Measurements from ENCODE around the gene TAF1C. TPM values are rescaled to one million over a fixed set of nuclear protein-coding genes. Genes with fewer than 3 reads are reported as not detected.
"Not testable (repeated sequence)": the region's sequence is repeated elsewhere in the genome, so short reads cannot be mapped to it uniquely, and the experiment has no call there.

Gene TAF1C
- total and polyA plus RNA-seq, 3 experiments from 2014 or later = 6.4 to 51.2 (median 49.9) TPM

DNA sequence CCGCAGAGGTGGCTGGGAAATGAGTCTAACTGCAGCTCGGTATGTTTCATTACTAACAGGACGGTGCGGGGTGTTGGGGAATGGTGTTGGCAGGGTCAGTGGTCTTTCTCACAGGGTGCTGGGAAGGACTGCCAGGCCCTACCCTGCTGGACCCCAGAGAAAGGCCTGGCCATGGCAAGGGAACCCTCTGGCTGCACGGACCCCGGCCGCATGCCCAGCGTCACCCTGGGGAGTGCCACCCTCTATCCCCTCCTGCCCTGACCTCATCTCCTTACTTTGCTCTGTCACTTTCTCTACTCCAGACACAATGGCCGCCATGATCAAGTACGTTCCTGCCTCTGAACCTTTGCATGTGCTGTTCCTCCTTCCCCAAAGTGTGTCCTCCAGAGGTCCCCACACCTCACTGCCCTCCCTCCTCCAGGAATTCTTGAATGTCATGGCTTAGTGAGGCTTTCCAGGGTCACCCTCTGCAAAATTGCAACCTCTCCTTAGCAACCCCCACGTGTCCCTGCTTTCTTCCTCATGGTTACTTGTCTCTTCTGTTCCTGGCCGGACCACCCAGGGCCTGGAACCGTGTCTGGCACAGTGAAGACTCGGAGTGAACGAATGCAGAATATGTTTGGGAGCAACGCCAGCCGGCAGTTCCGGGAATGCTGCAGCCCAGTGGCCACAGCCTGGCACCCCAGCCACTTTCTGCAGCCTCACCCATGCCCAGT, 19.3 kb upstream of the TAF1C start:
- Mint-ChIP-seq H3K4me1 (no peaks in the 10 kb centered on the region), H3K27ac (no peak overlapping the region), H3K4me3 (no peak overlapping the region), H3K9me3 (no peaks in the 10 kb centered on the region), H3K36me3 (no peaks in the 10 kb centered on the region), H3K27me3 (peaks cover 0 to 3% of the 10 kb centered on the region in 2 donors)
- POLR2A ChIA-PET = no interaction called here
- Histone ChIP-seq H3K4me1 (ENCODE audit: insufficient read depth, low read length) (no peaks in the 10 kb centered on the region), H3K9me3 (ENCODE audit: low read length) (no peaks in the 10 kb centered on the region), H3K27me3 (ENCODE audit: insufficient read depth, low read length, poor library complexity, severe bottlenecking) (no peaks in the 10 kb centered on the region), H3K36me3 (ENCODE audit: insufficient read depth, low read length) (no peaks in the 10 kb centered on the region), H3K27ac (ENCODE audit: low read depth, low read length) (no peak overlapping the region), H3K4me3 (ENCODE audit: low read length) (no peak overlapping the region)
- DNase-seq = no peak
- CTCF ChIA-PET = no interaction called here

DNA sequence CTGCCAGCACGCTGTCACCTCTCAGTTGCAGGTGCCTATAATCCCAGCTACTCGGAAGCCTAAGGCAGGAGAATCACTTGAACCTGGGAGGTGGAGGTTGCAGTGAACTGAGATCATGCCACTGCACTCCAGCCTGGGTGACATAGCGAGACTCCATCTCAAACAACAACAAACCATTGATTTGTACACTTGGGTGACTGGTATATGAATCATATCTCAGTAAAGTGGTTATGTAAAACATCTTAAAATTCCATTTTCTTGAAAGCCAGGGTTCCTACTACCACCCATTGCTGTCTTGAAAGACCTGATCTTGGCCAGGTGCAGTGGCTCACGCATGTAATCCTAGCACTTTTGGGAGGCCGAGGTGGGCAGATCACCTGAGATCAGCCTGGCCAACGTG, 18.3 kb upstream of the TAF1C start:
- H3K4me3 ChIP-seq (ENCODE audit: low read length); CTCF ChIA-PET; H3K9me3 Mint-ChIP-seq; H3K27me3 Mint-ChIP-seq; H3K36me3 Mint-ChIP-seq; H3K27ac Mint-ChIP-seq; DNase-seq; H3K4me1 Mint-ChIP-seq; H3K36me3 ChIP-seq (ENCODE audit: insufficient read depth, low read length); POLR2A ChIA-PET; H3K9me3 ChIP-seq (ENCODE audit: low read length); H3K27ac ChIP-seq (ENCODE audit: low read depth, low read length); H3K4me3 Mint-ChIP-seq; H3K27me3 ChIP-seq (ENCODE audit: insufficient read depth, low read length, poor library complexity, severe bottlenecking); H3K4me1 ChIP-seq (ENCODE audit: insufficient read depth, low read length): not testable (repeated sequence)

DNA sequence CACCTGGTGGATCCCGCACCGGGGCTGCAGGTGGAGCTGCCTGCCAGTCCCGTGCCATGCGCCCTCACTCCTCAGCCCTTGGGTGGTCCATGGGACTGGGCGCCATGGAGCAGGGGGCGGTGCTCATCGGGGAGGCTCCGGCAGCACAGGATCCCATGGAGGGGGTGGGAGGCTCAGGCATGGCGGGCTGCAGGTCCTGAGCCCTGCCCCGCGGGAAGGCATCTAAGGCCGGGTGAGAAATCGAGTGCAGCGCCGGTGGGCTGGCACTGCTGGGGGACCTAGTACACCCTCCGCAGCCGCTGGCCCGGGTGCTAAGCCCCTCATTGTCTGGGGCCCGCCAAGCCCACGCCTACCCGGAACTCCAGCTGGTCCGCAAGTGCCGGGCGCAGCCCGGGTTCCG, 17.7 kb upstream of the TAF1C start:
- H3K36me3 ChIP-seq (ENCODE audit: insufficient read depth, low read length); H3K4me3 Mint-ChIP-seq; H3K27me3 ChIP-seq (ENCODE audit: insufficient read depth, low read length, poor library complexity, severe bottlenecking); POLR2A ChIA-PET; H3K4me3 ChIP-seq (ENCODE audit: low read length); H3K9me3 ChIP-seq (ENCODE audit: low read length); H3K4me1 ChIP-seq (ENCODE audit: insufficient read depth, low read length); H3K36me3 Mint-ChIP-seq; H3K27ac Mint-ChIP-seq; DNase-seq; H3K27me3 Mint-ChIP-seq; H3K27ac ChIP-seq (ENCODE audit: low read depth, low read length); CTCF ChIA-PET; H3K9me3 Mint-ChIP-seq; H3K4me1 Mint-ChIP-seq: not testable (repeated sequence)

- DNase-seq = no peak
- H3K36me3 Mint-ChIP-seq = no peaks in the 10 kb centered on the region
- no peaks in the 10 kb centered on the region for H3K4me1 ChIP-seq (ENCODE audit: insufficient read depth, low read length)
- no peaks in the 10 kb centered on the region for H3K36me3 ChIP-seq (ENCODE audit: insufficient read depth, low read length)
- peaks cover 0 to 8% of the 10 kb centered on the region in 2 donors for H3K27me3 Mint-ChIP-seq
- no peaks in the 10 kb centered on the region for H3K9me3 ChIP-seq (ENCODE audit: low read length)
- no peak overlapping the region for H3K27ac Mint-ChIP-seq
- H3K27me3 ChIP-seq (ENCODE audit: insufficient read depth, low read length, poor library complexity, severe bottlenecking) = no peaks in the 10 kb centered on the region
- H3K9me3 Mint-ChIP-seq = no peaks in the 10 kb centered on the region
- POLR2A ChIA-PET = no interaction called here
- no peaks in the 10 kb centered on the region for H3K4me1 Mint-ChIP-seq
- no peak overlapping the region for H3K27ac ChIP-seq (ENCODE audit: low read depth, low read length)
- no peak overlapping the region for H3K4me3 Mint-ChIP-seq
- no peak overlapping the region for H3K4me3 ChIP-seq (ENCODE audit: low read length)
- CTCF ChIA-PET = no interaction called here
Observed at GRCh38 chr16:84199861-84200260, 13.0 kb upstream of the TAF1C start.

DNA sequence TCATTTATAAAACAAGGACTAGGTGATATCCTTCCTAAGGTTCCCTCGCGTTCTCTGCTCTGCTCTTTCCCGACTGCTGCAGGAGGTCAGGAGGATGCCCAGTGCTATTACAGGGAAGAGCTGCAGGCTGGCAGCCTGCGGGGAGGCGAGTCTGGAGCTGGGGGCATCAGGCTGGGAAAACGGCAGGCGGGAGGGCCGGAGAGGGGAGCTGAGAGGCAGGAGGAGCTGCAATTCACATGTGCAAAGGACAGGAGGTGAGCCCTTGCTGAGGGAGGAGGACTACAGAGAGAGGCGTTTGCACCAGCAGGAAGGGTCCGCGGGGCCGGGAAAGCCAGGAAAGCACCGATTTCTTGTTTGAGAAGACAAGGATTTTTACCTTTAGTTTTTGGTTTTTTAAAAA, 12.2 kb upstream of the TAF1C start:
- ChIA-PET POLR2A (no interaction called here), CTCF (no interaction called here)
- no peaks in the 10 kb centered on the region for H3K9me3 ChIP-seq (ENCODE audit: low read length)
- H3K27me3 Mint-ChIP-seq = peaks cover 0 to 8% of the 10 kb centered on the region in 2 donors
- H3K36me3 Mint-ChIP-seq = no peaks in the 10 kb centered on the region
- no peak overlapping the region for H3K27ac ChIP-seq (ENCODE audit: low read depth, low read length)
- no peak overlapping the region for H3K4me3 Mint-ChIP-seq
- H3K4me3 ChIP-seq (ENCODE audit: low read length) = no peak overlapping the region
- DNase-seq = no peak
- no peak overlapping the region for H3K27ac Mint-ChIP-seq
- H3K4me1 Mint-ChIP-seq = peaks cover 4 to 7% (median 5%) of the 10 kb centered on the region in 3 donors
- H3K36me3 ChIP-seq (ENCODE audit: insufficient read depth, low read length) = no peaks in the 10 kb centered on the region
- H3K9me3 Mint-ChIP-seq = no peaks in the 10 kb centered on the region
- no peaks in the 10 kb centered on the region for H3K27me3 ChIP-seq (ENCODE audit: insufficient read depth, low read length, poor library complexity, severe bottlenecking)
- H3K4me1 ChIP-seq (ENCODE audit: insufficient read depth, low read length) = peaks cover under 1% of the 10 kb centered on the region

GRCh38 chr16:84198401-84198800, 11.5 kb upstream of the TAF1C start:
- Mint-ChIP-seq H3K4me1 (peaks cover 11 to 14% (median 12%) of the 10 kb centered on the region in 3 donors), H3K27ac (no peak overlapping the region), H3K27me3 (peaks cover 0 to 4% of the 10 kb centered on the region in 2 donors), H3K36me3 (no peaks in the 10 kb centered on the region), H3K9me3 (no peaks in the 10 kb centered on the region), H3K4me3 (no peak overlapping the region)
- ChIA-PET CTCF (no interaction called here), POLR2A (no interaction called here)
- Histone ChIP-seq H3K36me3 (ENCODE audit: insufficient read depth, low read length) (no peaks in the 10 kb centered on the region), H3K27me3 (ENCODE audit: insufficient read depth, low read length, poor library complexity, severe bottlenecking) (no peaks in the 10 kb centered on the region), H3K27ac (ENCODE audit: low read depth, low read length) (no peak overlapping the region), H3K4me1 (ENCODE audit: insufficient read depth, low read length) (peaks cover 8% of the 10 kb centered on the region), H3K4me3 (ENCODE audit: low read length) (no peak overlapping the region), H3K9me3 (ENCODE audit: low read length) (no peaks in the 10 kb centered on the region)
- no peak for DNase-seq

DNA sequence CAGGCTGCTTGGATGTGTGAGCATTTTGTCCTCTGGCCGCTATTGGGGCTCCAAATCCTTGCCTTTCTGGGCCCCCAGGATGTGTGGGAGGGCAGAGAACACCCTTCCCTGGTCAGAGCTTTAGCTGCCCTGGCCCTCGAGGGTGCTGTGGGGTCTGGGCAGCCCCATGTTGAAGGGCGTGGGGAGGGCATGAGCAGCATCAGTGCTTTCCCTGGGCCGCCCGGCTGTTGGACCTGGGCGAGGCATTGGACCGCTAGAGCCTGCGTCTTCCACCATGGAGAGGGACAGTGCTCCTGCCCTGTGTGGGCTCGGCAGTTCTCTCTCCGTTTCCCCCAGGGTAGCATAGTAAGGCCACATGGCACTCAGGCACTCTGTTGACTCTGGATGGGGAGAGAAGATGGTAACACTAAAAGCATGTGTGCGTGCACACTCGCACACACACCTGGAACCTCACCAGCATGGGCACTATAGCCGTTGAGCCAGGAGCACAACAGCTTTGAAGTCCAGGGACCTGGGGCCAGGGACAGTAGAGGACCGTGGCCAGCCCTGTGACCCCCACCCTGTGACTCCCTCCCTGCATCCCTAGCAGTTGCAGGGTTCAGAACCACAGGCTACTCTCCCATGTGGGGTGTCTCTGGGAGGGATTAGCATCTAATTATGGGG, 10.7 kb upstream of the TAF1C start:
- Histone ChIP-seq H3K4me3 (ENCODE audit: low read length) (no peak overlapping the region), H3K27me3 (ENCODE audit: insufficient read depth, low read length, poor library complexity, severe bottlenecking) (no peaks in the 10 kb centered on the region), H3K9me3 (ENCODE audit: low read length) (no peaks in the 10 kb centered on the region), H3K27ac (ENCODE audit: low read depth, low read length) (no peak overlapping the region), H3K36me3 (ENCODE audit: insufficient read depth, low read length) (no peaks in the 10 kb centered on the region), H3K4me1 (ENCODE audit: insufficient read depth, low read length) (peaks cover 13% of the 10 kb centered on the region)
- POLR2A ChIA-PET = no interaction called here
- Mint-ChIP-seq H3K27me3 (peaks cover 0 to 4% of the 10 kb centered on the region in 2 donors), H3K36me3 (no peaks in the 10 kb centered on the region), H3K4me3 (no peak overlapping the region), H3K9me3 (no peaks in the 10 kb centered on the region), H3K27ac (no peak overlapping the region), H3K4me1 (peaks cover 13 to 20% (median 16%) of the 10 kb centered on the region in 3 donors)
- CTCF ChIA-PET = no interaction called here
- no peak for DNase-seq

DNA sequence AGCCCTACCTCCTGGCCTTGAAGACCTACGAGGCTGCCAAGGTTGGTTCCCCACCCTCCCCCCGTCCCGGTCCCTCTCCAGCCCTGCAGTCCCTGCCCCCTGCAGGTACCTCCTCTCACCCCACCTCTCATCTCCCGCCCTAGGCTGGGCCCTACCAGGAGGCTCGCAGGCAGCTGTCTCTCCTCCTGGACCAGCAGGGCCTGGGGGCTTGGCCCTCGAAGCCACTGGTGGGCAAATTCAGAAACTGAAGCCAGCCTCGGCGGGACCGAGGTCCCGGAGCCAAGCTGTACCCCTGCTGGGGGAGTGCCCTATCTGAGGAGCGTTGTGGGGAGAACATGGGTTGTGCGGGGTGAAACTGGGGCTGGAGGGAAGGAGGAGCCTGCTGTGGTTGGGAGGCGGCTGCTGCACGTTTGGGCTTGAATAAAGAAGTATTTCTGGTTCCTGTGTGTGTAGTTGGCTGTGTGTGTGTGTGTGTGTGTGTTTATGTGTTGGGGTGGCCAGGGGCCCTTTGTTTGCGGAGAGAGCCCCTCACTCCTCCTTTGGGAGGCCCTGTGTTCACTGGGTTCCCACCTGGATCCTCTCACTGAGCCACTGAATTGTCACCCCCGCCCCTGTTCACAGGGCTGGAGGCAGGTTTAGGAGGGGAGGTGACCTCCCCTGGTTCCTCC, 10.0 kb upstream of the TAF1C start:
- POLR2A ChIA-PET = no interaction called here

More for the DNA sequence above, 10.0 kb upstream of the TAF1C start:
- Histone ChIP-seq H3K36me3 (ENCODE audit: insufficient read depth, low read length) (no peaks in the 10 kb centered on the region), H3K27me3 (ENCODE audit: insufficient read depth, low read length, poor library complexity, severe bottlenecking) (no peaks in the 10 kb centered on the region), H3K9me3 (ENCODE audit: low read length) (no peaks in the 10 kb centered on the region), H3K27ac (ENCODE audit: low read depth, low read length) (no peak overlapping the region), H3K4me1 (ENCODE audit: insufficient read depth, low read length) (peaks cover 13% of the 10 kb centered on the region), H3K4me3 (ENCODE audit: low read length) (no peak overlapping the region)
- Mint-ChIP-seq H3K4me3 (no peak overlapping the region), H3K9me3 (no peaks in the 10 kb centered on the region), H3K27me3 (peaks cover 0 to 4% of the 10 kb centered on the region in 2 donors), H3K36me3 (no peaks in the 10 kb centered on the region), H3K27ac (no peak overlapping the region), H3K4me1 (peaks cover 13 to 20% (median 16%) of the 10 kb centered on the region in 3 donors)
- DNase-seq = no peak
- CTCF ChIA-PET = interaction anchor here (2.1 kb wide), 1 partner anchor 10 kb away, joined by 9 read pairs; the partner anchor contains the start of gene TAF1C

All from CD8-positive, alpha-beta memory T cell (primary cell).